ENCODE data around the gene DAP.

DAP gene

GRCh38 chr5:10688651-10689171 lies 72.3 kb downstream of the DAP start:
- DNase-seq, result no peak

GRCh38 chr5:10686890-10687289 lies 74.1 kb downstream of the DAP start:
- DNase-seq, result no peak

DNA sequence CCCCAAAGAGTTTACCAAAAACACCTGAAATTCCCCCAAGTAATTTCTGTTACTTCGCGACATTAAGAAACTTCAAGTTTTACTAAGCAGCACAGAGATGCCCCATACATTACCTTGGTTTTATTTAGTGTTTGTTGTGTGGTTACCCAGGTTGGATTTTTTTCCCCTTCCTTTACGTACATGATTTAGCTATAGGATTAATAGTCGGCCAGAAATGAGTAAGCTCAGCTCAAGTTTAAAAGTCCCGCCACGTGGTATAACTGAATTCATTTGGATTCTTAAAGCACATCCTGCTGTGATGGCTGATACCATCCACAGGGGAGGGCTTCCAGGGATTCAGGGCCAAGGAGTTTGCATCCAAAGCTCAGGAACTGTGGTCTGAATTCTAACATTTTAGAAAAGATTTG lies 75.9 kb downstream of the DAP start:
- no peak for DNase-seq

- no peak for DNase-seq
These were observed 76.5 kb downstream of the DAP start for GRCh38 chr5:10684303-10685086.

DNA sequence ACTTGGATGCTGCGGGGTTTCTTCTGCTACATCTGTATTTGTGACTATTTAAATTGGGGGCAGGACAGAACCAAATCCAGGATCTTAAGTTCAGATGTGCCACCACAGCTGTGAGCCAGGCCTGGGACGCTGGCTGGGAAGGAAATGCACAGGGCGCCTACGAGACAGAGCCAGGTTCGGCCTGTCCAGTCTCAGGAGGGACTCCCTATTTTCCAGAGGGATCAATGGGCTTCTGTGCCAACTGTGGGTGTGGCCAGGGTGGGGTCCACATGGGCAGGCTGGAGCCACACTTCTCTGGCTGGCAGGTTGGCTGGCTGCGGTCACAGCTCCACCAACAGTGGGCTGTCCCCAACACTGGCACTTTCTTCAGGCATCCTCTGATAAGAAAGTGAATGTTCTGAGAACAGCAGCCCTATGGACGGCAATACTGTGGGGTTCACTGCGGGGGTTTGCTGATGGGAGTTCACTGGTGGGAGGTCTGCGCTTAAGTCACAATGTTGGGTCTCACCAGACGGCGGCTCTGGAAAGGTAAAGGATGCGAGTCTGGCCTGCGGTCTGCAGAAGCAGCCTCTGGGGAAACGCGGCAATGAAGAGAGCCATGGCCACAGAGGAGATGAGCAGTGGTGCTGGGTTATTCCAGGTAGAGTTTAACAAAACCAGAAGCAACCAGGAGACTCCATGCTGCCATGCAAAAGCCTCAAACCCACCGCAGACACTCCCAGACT lies 78.1 kb downstream of the DAP start:
- DNase-seq, result no peak

DNA sequence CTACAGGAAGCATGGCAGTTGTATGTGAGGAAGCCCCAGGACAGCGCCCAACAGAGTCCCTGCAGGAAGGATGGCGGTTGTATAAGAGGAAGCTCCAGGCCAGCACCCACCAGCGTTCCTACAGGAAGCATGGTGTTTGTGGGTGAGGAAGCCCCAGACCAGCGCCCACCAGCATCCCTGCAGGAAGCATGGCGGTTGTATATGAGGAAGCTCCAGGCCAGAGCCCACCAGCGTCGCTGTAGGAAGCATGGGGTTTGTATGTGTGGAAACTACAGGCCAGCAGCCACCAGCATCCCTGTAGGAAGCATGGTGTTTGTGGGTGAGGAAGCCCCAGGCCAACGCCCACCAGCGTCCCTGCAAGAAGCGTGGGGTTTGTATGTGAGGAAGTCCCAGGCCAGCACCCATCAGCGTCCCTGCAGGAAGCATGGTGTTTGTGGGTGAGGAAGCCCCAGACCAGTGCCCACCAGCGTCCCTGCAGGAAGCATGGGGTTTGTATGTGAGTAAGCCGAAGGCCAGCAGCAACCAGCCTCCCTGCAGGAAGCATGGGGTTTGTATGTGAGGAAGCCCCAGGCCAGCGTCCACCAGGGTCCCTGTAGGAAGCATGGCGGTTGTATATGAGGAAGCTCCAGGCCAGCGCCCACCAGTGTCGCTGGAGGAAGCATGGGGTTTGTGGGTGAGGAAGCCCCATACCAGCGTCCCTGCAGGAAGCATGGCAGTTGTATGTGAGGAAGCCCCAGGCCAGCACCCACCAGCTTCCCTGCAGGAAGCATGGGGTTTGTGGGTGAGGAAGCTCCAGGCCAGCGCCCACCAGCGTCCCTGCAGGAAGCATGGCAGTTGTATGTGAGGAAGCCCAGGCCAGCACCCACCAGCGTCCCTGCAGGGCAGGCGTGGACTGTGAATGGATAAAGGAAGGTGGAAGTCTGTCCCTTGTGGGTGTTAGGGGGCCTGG lies 79.0 kb downstream of the DAP start:
- no peak for DNase-seq

DNA sequence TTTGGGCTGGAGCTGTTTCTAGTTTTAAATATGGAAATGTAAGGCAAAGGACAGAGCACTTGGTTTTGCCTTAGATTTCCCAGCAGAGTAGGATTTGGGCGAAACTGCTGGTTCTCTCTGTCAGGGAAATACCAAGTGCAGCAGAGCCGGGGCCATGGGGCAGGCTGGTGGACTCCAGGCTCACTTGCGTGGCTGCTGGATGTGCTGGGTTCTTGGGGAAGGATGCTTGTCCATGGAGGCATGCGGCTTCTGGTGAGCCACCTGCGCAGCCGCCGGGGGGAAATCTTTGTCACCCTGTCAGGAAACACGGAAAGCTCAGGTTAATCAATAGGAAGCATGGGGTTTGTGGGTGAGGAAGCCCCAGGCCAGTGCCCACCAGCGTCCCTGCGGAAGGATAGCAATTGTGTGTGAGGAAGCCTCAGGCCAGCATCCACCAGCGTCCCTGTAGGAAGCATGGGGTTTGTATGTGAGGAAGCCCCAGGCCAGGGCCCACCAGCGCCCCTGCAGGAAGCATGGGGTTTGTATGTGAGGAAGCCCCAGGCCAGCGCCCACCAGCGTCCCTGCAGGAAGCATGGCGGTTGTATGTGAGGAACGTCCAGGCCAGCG lies 80.1 kb downstream of the DAP start:
- DNase-seq, result no peak

GRCh38 chr5:10679336-10679988 lies 81.6 kb downstream of the DAP start:
- no peak for DNase-seq

- DNase-seq, result no peak
These were observed 82.8 kb downstream of the DAP start for GRCh38 chr5:10678244-10678643.

DNA sequence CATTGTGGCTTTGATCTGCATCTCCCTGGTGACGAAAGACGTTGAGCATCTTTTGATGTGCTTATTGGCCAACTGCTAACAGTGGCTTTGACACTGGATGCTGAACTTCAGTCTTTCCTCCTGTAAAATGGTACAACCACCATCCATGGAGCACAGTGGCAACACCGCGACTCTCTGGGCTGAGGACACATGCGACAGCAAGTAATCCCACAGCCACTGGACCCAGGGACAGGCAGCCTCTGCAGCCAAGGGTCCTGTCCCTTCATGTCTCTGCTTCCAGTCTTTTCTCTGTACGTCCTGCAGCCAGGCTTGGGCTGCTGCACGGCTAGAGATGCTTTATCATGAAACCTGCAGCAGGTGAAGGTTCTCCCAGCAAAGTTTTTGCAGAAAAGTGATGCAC lies 83.5 kb downstream of the DAP start:
- DNase-seq, result no peak

DNA sequence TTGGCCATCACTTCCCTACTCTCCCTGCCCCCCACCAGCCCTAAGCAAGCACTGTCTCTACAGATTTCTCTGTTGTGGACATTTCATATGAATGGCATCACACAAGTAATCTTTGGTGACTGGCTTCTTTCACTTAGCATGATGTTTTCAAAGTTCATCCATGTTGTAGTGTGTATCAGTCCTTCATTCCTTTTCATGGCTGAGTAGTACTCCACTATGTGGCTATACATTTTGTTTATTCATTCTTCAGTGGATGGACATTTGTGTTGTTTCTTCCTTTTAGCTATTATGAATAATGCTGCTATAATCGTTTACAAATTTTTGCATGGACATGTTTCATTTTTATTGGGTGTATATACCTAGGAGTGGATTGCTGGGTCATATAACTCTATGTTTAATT lies 84.1 kb downstream of the DAP start:
- no peak for DNase-seq

GRCh38 chr5:10676224-10676623 lies 84.8 kb downstream of the DAP start:
- no peak for DNase-seq

GRCh38 chr5:10675177-10675700 lies 85.8 kb downstream of the DAP start:
- DNase-seq, result no peak

DNA sequence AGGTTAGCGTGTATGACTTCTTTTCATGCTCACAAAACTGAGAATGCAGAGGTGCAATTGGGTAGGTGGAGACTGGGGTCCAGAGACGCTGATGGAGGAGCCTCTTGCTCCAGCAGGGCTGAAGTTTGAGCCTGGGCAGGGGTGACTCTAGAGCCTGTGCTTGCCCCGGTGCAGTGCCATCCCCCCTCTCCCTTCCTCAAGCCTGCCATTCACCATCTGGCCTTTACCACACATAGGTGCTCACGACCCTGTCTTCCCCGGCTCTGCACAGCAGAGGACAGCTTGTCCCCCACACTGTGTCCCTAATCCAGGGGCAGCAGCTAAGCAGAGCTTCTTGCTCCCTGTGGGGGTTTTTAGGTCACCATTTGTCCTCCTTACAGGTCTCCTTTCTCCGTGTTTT lies 86.5 kb downstream of the DAP start:
- DNase-seq, result no peak

- DNase-seq, result no peak
These were observed 86.9 kb downstream of the DAP start for GRCh38 chr5:10674096-10674495.

- no peak for DNase-seq
These were observed 87.6 kb downstream of the DAP start for GRCh38 chr5:10673407-10673806.

DNA sequence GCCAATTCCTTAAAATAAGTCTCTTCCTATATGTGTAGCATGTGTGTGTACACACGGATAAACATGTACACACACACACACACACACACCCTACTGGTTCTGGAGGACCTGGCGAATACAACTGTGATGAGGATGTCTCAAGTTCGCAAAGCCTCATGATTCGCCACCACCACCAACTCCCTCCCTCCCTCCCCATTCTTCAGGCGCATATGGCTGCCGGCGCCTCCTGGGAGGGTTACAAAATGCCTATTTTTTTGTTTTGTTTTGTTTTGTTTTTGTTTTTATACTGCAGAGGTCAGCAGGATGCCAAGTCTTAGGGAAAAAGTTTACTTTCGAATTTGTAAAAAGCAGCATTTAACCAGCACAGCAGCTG lies 88.0 kb downstream of the DAP start:
- DNase-seq, result no peak

DNA sequence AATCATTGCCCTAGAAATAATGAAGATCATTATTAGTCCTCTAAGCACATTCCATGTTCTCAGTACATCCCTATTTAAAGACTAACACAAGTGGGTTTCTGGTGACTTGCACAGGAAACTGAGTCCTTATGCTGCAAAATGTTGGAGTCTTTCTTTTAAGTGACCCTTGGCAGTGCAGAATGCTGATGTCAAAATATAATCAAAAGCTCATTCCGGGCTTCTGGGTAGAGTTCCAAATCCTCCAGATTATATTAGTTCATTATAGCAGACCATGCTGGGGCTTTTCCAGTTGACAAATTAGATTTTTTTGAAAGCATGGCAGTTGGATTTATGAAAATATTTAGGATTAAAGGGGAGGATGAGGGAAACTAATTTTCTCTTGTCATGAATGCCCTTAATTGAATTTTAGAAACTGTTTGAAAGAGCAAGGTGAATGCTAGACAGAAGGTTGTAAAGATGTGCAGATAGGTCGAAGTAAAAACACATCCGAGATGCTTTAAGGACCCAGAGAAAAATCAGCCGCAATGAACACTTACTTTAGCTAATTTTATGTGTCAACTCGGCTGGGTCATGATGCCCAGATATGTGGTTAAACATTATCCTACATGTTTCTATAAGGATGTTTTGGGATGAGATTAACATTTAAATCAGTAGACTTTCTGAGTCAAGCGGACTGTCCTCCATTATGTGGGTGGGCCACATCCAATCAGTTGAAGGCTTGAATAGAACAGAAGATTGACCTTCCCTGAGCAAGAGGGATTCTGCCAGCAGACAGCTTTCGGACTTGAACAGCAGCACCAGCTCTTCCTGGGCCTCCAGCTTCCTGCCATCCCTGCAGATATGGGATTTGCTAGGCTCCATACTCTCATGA lies 88.7 kb downstream of the DAP start:
- DNase-seq, result no peak

- no peak for DNase-seq
These were observed 89.7 kb downstream of the DAP start for GRCh38 chr5:10671041-10672008.

DNA sequence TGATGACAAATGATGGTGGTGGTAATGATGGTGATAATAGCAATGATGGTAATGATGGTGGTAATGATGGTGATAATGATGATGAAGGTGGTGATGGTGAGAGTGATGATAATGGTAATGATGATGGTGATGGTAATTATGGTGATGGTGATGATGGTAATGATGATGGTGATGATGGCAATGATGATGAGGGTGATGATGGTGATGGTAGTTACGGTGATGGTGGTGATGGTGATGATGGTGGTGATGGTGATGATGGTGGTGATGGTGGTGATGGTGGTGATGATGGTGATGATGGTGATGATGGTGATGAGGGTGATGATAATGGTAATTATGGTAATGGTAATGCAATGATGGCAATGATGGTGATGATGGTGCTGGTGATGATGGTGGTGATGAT lies 91.1 kb downstream of the DAP start:
- DNase-seq, result no peak
